ENCODE results near the gene CFAP47.

GRCh38 chrX:36336751-36337150, 417.2 kb downstream of the CFAP47 start:
- TF ChIP-seq CTCF (IDR thresholded peaks at IDR 0.05; ENCODE audit: insufficient read depth, low read depth, low read length) (no peak), EZH2 (IDR thresholded peaks at IDR 0.05; ENCODE audit: insufficient read depth, low read length) (no peak)

Measured in astrocyte (in vitro differentiated cells and primary cell).